Chondrocyte (in vitro differentiated cells): ENCODE data around the gene CHST2. TPM values are rescaled to one million over a fixed set of nuclear protein-coding genes. Genes with fewer than 3 reads are reported as not detected.

ENCODE experiments used
- DNase-seq: peaks from one replicate; pipeline ENCODE4 v3.0.0; 2021; ENCODE audit warnings: mixed read lengths, low spot score
- H3K27ac Mint-ChIP-seq: one replicate; pipeline ENCODE4 v1.8.0; 2021; ENCODE audit warnings: mild to moderate bottlenecking, moderate library complexity, mixed read lengths; ENCODE audit not compliant: unreplicated experiment
- H3K27me3 Mint-ChIP-seq: 2 replicates; pipeline ENCODE4 v1.8.0; 2021; ENCODE audit warnings: low read depth, mixed read lengths
- H3K36me3 Mint-ChIP-seq: 2 replicates; pipeline ENCODE4 v1.8.0; 2021; ENCODE audit warnings: low read depth, mixed read lengths
- H3K4me1 Mint-ChIP-seq: 2 replicates; pipeline ENCODE4 v1.8.0; 2021; ENCODE audit warnings: low read depth, mild to moderate bottlenecking, mixed read lengths
- H3K4me3 Mint-ChIP-seq: one replicate; pipeline ENCODE4 v1.8.0; 2021; ENCODE audit warnings: mild to moderate bottlenecking, moderate library complexity, mixed read lengths; ENCODE audit not compliant: unreplicated experiment
- H3K9me3 Mint-ChIP-seq: 2 replicates; pipeline ENCODE4 v1.8.0; 2021; ENCODE audit warnings: low read depth, mixed read lengths
- CTCF ChIP-seq: fragments of 200-600 bp; sonication (generic); IDR thresholded peaks from 2 replicates; pipeline ENCODE4 v1.5.0; 2021; ENCODE audit warnings: antibody characterized with exemption, mild to moderate bottlenecking, moderate library complexity
- total RNA-seq: library from RNA; stranded (reverse); gene quantifications from 3 replicates; pipeline ENCODE4 v1.2.1, GENCODE V29; 2021

The CHST2 gene
- total RNA-seq, 1 donor from 2014 or later: 23.1 TPM

- H3K27ac Mint-ChIP-seq: no peak overlapping the region
These were observed 19.1 kb upstream of the CHST2 start for GRCh38 chr3:143100451-143100850.

GRCh38 chr3:143101792-143102381 is 17.7 kb upstream of the CHST2 start:
- H3K36me3 Mint-ChIP-seq: peaks cover 2% of the 10 kb centered on the region
- no peaks in the 10 kb centered on the region for H3K4me1 Mint-ChIP-seq
- no peak for TF ChIP-seq CTCF
- H3K27me3 Mint-ChIP-seq: peaks cover 9% of the 10 kb centered on the region
- no peak overlapping the region for H3K27ac Mint-ChIP-seq
- peaks cover 15% of the 10 kb centered on the region for H3K9me3 Mint-ChIP-seq
- no peak overlapping the region for H3K4me3 Mint-ChIP-seq
- DNase-seq: no peak

More at GRCh38 chr3:143100451-143100850, 19.1 kb upstream of the CHST2 start:
- DNase-seq: no peak
- no peak overlapping the region for H3K4me3 Mint-ChIP-seq
- peaks cover 9% of the 10 kb centered on the region for H3K27me3 Mint-ChIP-seq
- no peaks in the 10 kb centered on the region for H3K36me3 Mint-ChIP-seq
- no peaks in the 10 kb centered on the region for H3K4me1 Mint-ChIP-seq
- no peak for TF ChIP-seq CTCF
- peaks cover 5% of the 10 kb centered on the region for H3K9me3 Mint-ChIP-seq

- TF ChIP-seq CTCF: no peak
- Mint-ChIP-seq H3K27me3 (peaks cover 7% of the 10 kb centered on the region), H3K9me3 (peaks cover 15% of the 10 kb centered on the region), H3K36me3 (peaks cover 2% of the 10 kb centered on the region), H3K27ac (no peak overlapping the region), H3K4me3 (no peak overlapping the region), H3K4me1 (no peaks in the 10 kb centered on the region)
- no peak for DNase-seq
These were observed 15.9 kb upstream of the CHST2 start for GRCh38 chr3:143103652-143104051.

GRCh38 chr3:143105170-143105569 is 14.4 kb upstream of the CHST2 start:
- no peak for DNase-seq
- Mint-ChIP-seq H3K36me3 (peaks cover 2% of the 10 kb centered on the region), H3K27ac (no peak overlapping the region), H3K9me3 (peaks cover 15% of the 10 kb centered on the region), H3K27me3 (no peaks in the 10 kb centered on the region), H3K4me3 (no peak overlapping the region), H3K4me1 (no peaks in the 10 kb centered on the region)
- TF ChIP-seq CTCF: no peak

GRCh38 chr3:143109861-143110260 is 9.7 kb upstream of the CHST2 start:
- Mint-ChIP-seq H3K27ac (no peak overlapping the region), H3K4me3 (no peak overlapping the region), H3K36me3 (peaks cover 2% of the 10 kb centered on the region), H3K27me3 (peaks cover 15% of the 10 kb centered on the region), H3K9me3 (peaks cover 12% of the 10 kb centered on the region), H3K4me1 (no peaks in the 10 kb centered on the region)
- DNase-seq: no peak
- TF ChIP-seq CTCF: no peak
